ENCODE measurements around the gene DHRS7B.

DNA sequence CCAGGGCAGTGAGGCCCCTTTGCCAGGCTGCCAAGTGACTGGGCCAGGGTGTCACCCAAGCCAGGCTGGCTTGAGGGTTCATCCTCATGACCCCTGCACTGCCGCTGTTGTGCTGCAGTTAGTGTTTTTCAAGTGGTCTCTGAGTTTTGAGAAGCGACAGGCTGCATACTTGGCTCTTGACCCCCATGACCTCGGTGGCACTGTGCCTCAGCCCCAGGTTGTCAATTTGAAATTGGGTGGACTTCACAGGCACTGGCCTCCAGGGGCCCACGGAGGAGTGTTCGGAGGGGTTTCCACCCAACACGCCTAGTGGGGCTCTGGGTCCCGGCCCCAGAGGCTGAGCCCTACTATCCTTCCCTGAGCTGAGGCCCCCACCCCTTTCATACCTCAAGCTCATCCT lies 42.7 kb downstream of the DHRS7B start:
- no peak for TF ChIP-seq GATA2 (IDR thresholded peaks at IDR 0.05; ENCODE audit: low read depth, low read length)
- no peak for TF ChIP-seq GATA3 (IDR thresholded peaks at IDR 0.05; ENCODE audit: low read depth, low read length)

Data from SH-SY5Y (cell line).